Sigmoid colon (tissue), 7 donors: Measurements from ENCODE around the gene MOSPD3. TPM values are rescaled to one million over a fixed set of nuclear protein-coding genes. Genes with fewer than 3 reads are reported as not detected.
"Not testable (repeated sequence)": the region's sequence is repeated elsewhere in the genome, so short reads cannot be mapped to it uniquely, and the experiment has no call there.

Experiments used
- DNase-seq: peaks from one replicate; pipeline ENCODE4 v3.0.0-alpha.2; 2019
- H3K27ac ChIP-seq, 4 donors: fragments of 200-600 bp; sonication (generic); one replicate each; pipeline ENCODE4 v1.5.1; 2016 to 2019; ENCODE audit warnings: mild to moderate bottlenecking in 1 of 4
- H3K27me3 ChIP-seq, 3 donors: fragments of 200-600 bp; sonication (generic); one replicate each; pipeline ENCODE4 v1.5.1; 2019; ENCODE audit warnings: mild to moderate bottlenecking in 1 of 3
- H3K36me3 ChIP-seq, 4 donors: fragments of 200-600 bp; sonication (generic); one replicate each; pipeline ENCODE4 v1.5.1; 2016 to 2019
- H3K4me1 ChIP-seq, 4 donors: fragments of 200-600 bp; sonication (generic); one replicate each; pipeline ENCODE4 v1.5.1; 2017 to 2019
- H3K4me3 ChIP-seq, 4 donors: fragments of 200-600 bp; sonication (generic); one replicate each; pipeline ENCODE4 v1.5.1; 2017 to 2019; ENCODE audit warnings: mild to moderate bottlenecking in 2 of 4, moderate library complexity in 1 of 4
- H3K9me3 ChIP-seq, 4 donors: fragments of 200-600 bp in 3 of 4; sonication (generic) in 3 of 4; one replicate each; pipeline versions ENCODE4 v1.5.1 to v1.6.1; 2013 to 2019
- CTCF ChIP-seq, 4 experiments: fragments of 450-650 bp in 3 of 4; fragments of 200-600 bp in 1 of 4; IDR thresholded peaks; one replicate each; pipeline ENCODE4 v1.5.1; 2016 to 2019; ENCODE audit warnings: antibody characterized with exemption in 4 of 4, mild to moderate bottlenecking in 3 of 4, moderate library complexity in 2 of 4
- EP300 ChIP-seq, 4 donors: sonication (generic); formaldehyde crosslinking; IDR thresholded peaks; one replicate each; pipeline ENCODE4 v1.6.1; 2017; ENCODE audit warnings: antibody characterized with exemption in 4 of 4
- POLR2A ChIP-seq, 2 donors: fragments of 450-650 bp; IDR thresholded peaks; one replicate each; pipeline ENCODE4 v1.6.1; 2016; ENCODE audit warnings: antibody characterized with exemption in 2 of 2, mild to moderate bottlenecking in 2 of 2, moderate library complexity in 2 of 2
- POLR2AphosphoS5 ChIP-seq, 4 donors: sonication (generic); formaldehyde crosslinking; IDR thresholded peaks; one replicate each; pipeline ENCODE4 v1.6.1; 2017; ENCODE audit warnings: antibody characterized with exemption in 4 of 4
- WGBS, 2 donors: extraction: QIAGEN DNeasy Blood & Tissue Kit; methylation state at CpG; one replicate each; pipeline ENCODE4 v1.1.7; 2013; 5-methylcytosine and 5-hydroxymethylcytosine counted together
- intact Hi-C: fragments of 100-400 bp; cut with DNase I; formaldehyde crosslinking; loops from one replicate; pipeline ENCODE4 v1.15.1; 2023
- polyA plus RNA-seq, 3 donors: library from polyadenylated mRNA; stranded (reverse); fragments of 200-250 nt; gene quantifications; one replicate each; pipeline ENCODE4 v1.2.3, GENCODE V29; 2013
- total RNA-seq, 4 donors: library from RNA; depleted of rRNA; stranded (reverse); fragments of >200 nt; gene quantifications; one replicate each; pipeline ENCODE4 v1.1.0, GENCODE V29; 2016
- donor health status: healthy with polysubstance abuse.
- donor health status: Bipolar disorder and iron deficiency.
- donor health status: healthy.

The MOSPD3 gene
- 10 to 100 TPM in 3 of 4 donors, 1 to 10 TPM in 1; 8.0 to 16.4 (median 12.0) TPM for total RNA-seq
- polyA plus RNA-seq: 10 to 100 TPM; 18.0 to 19.2 (median 18.7) TPM

GRCh38 chr7:100611983-100612729, at the start of gene MOSPD3:
MOSPD3 (plus strand) TSS chr7:100612540; CDS start chr7:100612792, 252 bp downstream.
- WGBS, 2 donors: 0 to 1% methylated on average over 61 of the region's 61 CpGs
- Histone ChIP-seq H3K4me1 (peaks cover 0 to 16% (median 13%) of the 10 kb centered on the region in 4 donors), H3K4me3 (peak within 1 kb of the TSS; percentile 57 to 91 (median 79)), H3K27ac (peak within 1 kb of the TSS; percentile 92 to 97 (median 94)), H3K9me3 (no peaks in the 10 kb centered on the region), H3K27me3 (no peaks in the 10 kb centered on the region), H3K36me3 (peaks cover 0 to 12% (median 0%) of the 10 kb centered on the region in 4 donors)
- intact Hi-C loops: loop anchor here (2.0 to 10.0 kb wide), 2 partner anchors 61 to 263 kb away; partner anchors contain the start of genes GNB2 and SRRT
- DNase-seq: peak; percentile 100
- TF ChIP-seq EP300 (IDR thresholded peaks at IDR 0.05) (peak in 1 of 4 donors; percentile 5), POLR2AphosphoS5 (IDR thresholded peaks at IDR 0.05) (peak; percentile 65 to 96 (median 82)), CTCF (IDR thresholded peaks at IDR 0.05) (peak in 1 of 4 experiments; percentile 10), POLR2A (IDR thresholded peaks at IDR 0.05) (peak; percentile 76 to 84)

- intact Hi-C loops: loop anchor here (5.0 kb wide), 1 partner anchor 129 kb away; the partner anchor contains the start of gene GIGYF1
- no peak for DNase-seq
- Histone ChIP-seq H3K27me3 (no peaks in the 10 kb centered on the region), H3K9me3 (no peaks in the 10 kb centered on the region), H3K27ac (no peak overlapping the region), H3K36me3 (peaks cover 0 to 18% (median 5%) of the 10 kb centered on the region in 4 donors), H3K4me3 (no peak overlapping the region), H3K4me1 (peaks cover 0 to 5% (median 0%) of the 10 kb centered on the region in 4 donors)
- WGBS, 2 donors: 95 to 96% methylated on average over 8 of the region's 8 CpGs
- TF ChIP-seq POLR2AphosphoS5 (IDR thresholded peaks at IDR 0.05) (no peak), POLR2A (IDR thresholded peaks at IDR 0.05) (no peak), CTCF (IDR thresholded peaks at IDR 0.05) (no peak), EP300 (IDR thresholded peaks at IDR 0.05) (no peak)
Observed at GRCh38 chr7:100563100-100563564, 49.2 kb upstream of the MOSPD3 start.

- DNase-seq: peak; percentile 89
- H3K4me3 ChIP-seq: no peak overlapping the region
- H3K27ac ChIP-seq: no peak overlapping the region
- H3K27me3 ChIP-seq: no peaks in the 10 kb centered on the region
- peaks cover 0 to 5% (median 0%) of the 10 kb centered on the region in 4 donors for H3K4me1 ChIP-seq
- peaks cover 0 to 18% (median 5%) of the 10 kb centered on the region in 4 donors for H3K36me3 ChIP-seq
- no peaks in the 10 kb centered on the region for H3K9me3 ChIP-seq
- intact Hi-C loops: loop anchor here (5.0 kb wide), 1 partner anchor 128 kb away; the partner anchor contains the start of gene GIGYF1
- 35 to 46% methylated on average over 12 of the region's 12 CpGs for WGBS, 2 donors
- TF ChIP-seq POLR2AphosphoS5 (IDR thresholded peaks at IDR 0.05) (no peak), CTCF (IDR thresholded peaks at IDR 0.05) (peak; percentile 84 to 98 (median 93)), EP300 (IDR thresholded peaks at IDR 0.05) (no peak)
Observed at GRCh38 chr7:100563809-100564400, 48.4 kb upstream of the MOSPD3 start.

- H3K27ac ChIP-seq: not testable (repeated sequence)
Observed at GRCh38 chr7:100564405-100564804, 47.9 kb upstream of the MOSPD3 start.

GRCh38 chr7:100565133-100565571, 47.2 kb upstream of the MOSPD3 start:
- TF ChIP-seq EP300 (IDR thresholded peaks at IDR 0.05) (no peak), CTCF (IDR thresholded peaks at IDR 0.05) (no peak), POLR2A (IDR thresholded peaks at IDR 0.05) (no peak), POLR2AphosphoS5 (IDR thresholded peaks at IDR 0.05) (no peak)
- no peaks in the 10 kb centered on the region for H3K9me3 ChIP-seq
- H3K27ac ChIP-seq: no peak overlapping the region
- H3K4me1 ChIP-seq: peaks cover 1 to 10% (median 7%) of the 10 kb centered on the region in 4 donors
- intact Hi-C loops: no loop called here
- no peak overlapping the region for H3K4me3 ChIP-seq
- H3K36me3 ChIP-seq: peaks cover 0 to 18% (median 5%) of the 10 kb centered on the region in 4 donors
- WGBS, 2 donors: 97% methylated on average over 11 of the region's 11 CpGs
- peaks cover 0 to 10% (median 2%) of the 10 kb centered on the region in 3 donors for H3K27me3 ChIP-seq
- no peak for DNase-seq

More at GRCh38 chr7:100564405-100564804, 47.9 kb upstream of the MOSPD3 start:
- H3K4me1 ChIP-seq, DNase-seq, H3K27me3 ChIP-seq, H3K4me3 ChIP-seq, H3K9me3 ChIP-seq: not testable (repeated sequence)
- intact Hi-C loops: loop anchor here (5.0 kb wide), 1 partner anchor 128 kb away; the partner anchor contains the start of gene GIGYF1
- peaks cover 0 to 18% (median 5%) of the 10 kb centered on the region in 4 donors for H3K36me3 ChIP-seq
- WGBS, 2 donors: 89 to 95% methylated on average over 6 of the region's 6 CpGs
